ENCODE measurements around the gene UPP1. TPM values are rescaled to one million over a fixed set of nuclear protein-coding genes. Genes with fewer than 3 reads are reported as not detected.

UPP1 gene
- total RNA-seq, 1 experiment from 2014 or later, result 119 TPM

GRCh38 chr7:48090095-48090805 lies 1.2 kb downstream of the UPP1 start:
- peak overlapping the region; percentile 68; the same call in 1 of the 2 replicates for H2AFZ ChIP-seq
- CTCF ChIA-PET, result interaction anchor here (0.6 to 0.7 kb wide), 2 partner anchors 24 to 99 kb away, joined by 4 to 10 read pairs; no protein-coding TSS in a partner anchor
- BruUV-seq (replicated peaks), result TSS peak; percentile 29
- H3K9me3 ChIP-seq (ENCODE audit: insufficient read depth, low read depth), result no peaks in the 10 kb centered on the region
- DNase-seq, result peak; percentile 36 to 47
- H4K20me1 ChIP-seq (ENCODE audit: insufficient read depth), result peaks cover 7% of the 10 kb centered on the region; the same call in 1 of the 2 replicates
- peaks cover 57% of the 10 kb centered on the region for H3K79me2 ChIP-seq (ENCODE audit: low read depth)
- TF ChIP-seq CTCF (conservative IDR thresholded peaks at IDR 0.05) (no peak), EZH2 (IDR thresholded peaks at IDR 0.05; ENCODE audit: low read depth) (no peak)
- peak overlapping the region; percentile 73 for H3K4me3 ChIP-seq
- no peaks in the 10 kb centered on the region for H3K27me3 ChIP-seq (ENCODE audit: insufficient read depth, low read depth)
- peaks cover 78% of the 10 kb centered on the region for H3K4me1 ChIP-seq (replicated peaks; ENCODE audit: insufficient read depth)
- no peaks in the 10 kb centered on the region for H3K9me2 ChIP-seq (ENCODE audit: insufficient read depth)
- H3K4me2 ChIP-seq, result peak overlapping the region; percentile 95
- peak overlapping the region; percentile 98 for H3K27ac ChIP-seq
- peaks cover 38% of the 10 kb centered on the region for H3K36me3 ChIP-seq (ENCODE audit: low read depth)
- POLR2A ChIA-PET (ENCODE audit: unreplicated experiment), result interaction anchor here (0.7 kb wide), 1 partner anchor 717 kb away, joined by 3 read pairs; no protein-coding TSS in a partner anchor
- H3F3A ChIP-seq (ENCODE audit: insufficient read depth, low read depth), result peaks cover 88% of the 10 kb centered on the region
- intact Hi-C loops (cut with micrococcal nuclease; ENCODE audit: unreplicated experiment), result loop anchor here (1.0 kb wide), 2 partner anchors 99 to 111 kb away; partner anchors contain the start of gene HUS1

- Histone ChIP-seq H3K36me3 (ENCODE audit: low read depth) (peaks cover 52% of the 10 kb centered on the region), H3K79me2 (ENCODE audit: low read depth) (peaks cover 72% of the 10 kb centered on the region)
- CTCF ChIA-PET, result interaction anchor here (0.6 to 1.2 kb wide), 4 partner anchors 19 to 144 kb away, joined by 3 to 6 read pairs (median 4); partner anchors contain the start of gene PKD1L1
Observed at GRCh38 chr7:48091506-48092433, 2.7 kb downstream of the UPP1 start.

More at GRCh38 chr7:48091506-48092433, 2.7 kb downstream of the UPP1 start:
- Histone ChIP-seq H2AFZ (no peak overlapping the region), H3K4me3 (peak overlapping the region; percentile 73), H3K4me1 (replicated peaks; ENCODE audit: insufficient read depth) (peaks cover 76% of the 10 kb centered on the region), H3K9me3 (ENCODE audit: insufficient read depth, low read depth) (no peaks in the 10 kb centered on the region), H3K4me2 (peak overlapping the region; percentile 95), H3K27ac (peak overlapping the region; percentile 98), H3K9me2 (ENCODE audit: insufficient read depth) (no peaks in the 10 kb centered on the region), H4K20me1 (ENCODE audit: insufficient read depth) (peaks cover 13% of the 10 kb centered on the region), H3F3A (ENCODE audit: insufficient read depth, low read depth) (peaks cover 83% of the 10 kb centered on the region), H3K27me3 (ENCODE audit: insufficient read depth, low read depth) (no peaks in the 10 kb centered on the region)
- no peak for TF ChIP-seq CTCF (conservative IDR thresholded peaks at IDR 0.05)
- no peak for TF ChIP-seq EZH2 (IDR thresholded peaks at IDR 0.05; ENCODE audit: low read depth)
- peak in 1 of 2 experiments; percentile 32 for DNase-seq
- POLR2A ChIA-PET (ENCODE audit: unreplicated experiment), result interaction anchor here (0.6 kb wide), 1 partner anchor 12 kb away, joined by 6 read pairs; no protein-coding TSS in a partner anchor
- intact Hi-C loops (cut with micrococcal nuclease; ENCODE audit: unreplicated experiment), result no loop called here
- BruUV-seq (replicated peaks), result no TSS peak
